Glomerular visceral epithelial cell (primary cell): ENCODE results near the gene GHITM.
A peak's percentile ranks its signal among the peaks of the same experiment; 100 is the strongest.
"Not testable (repeated sequence)": the region's sequence is repeated elsewhere in the genome, so short reads cannot be mapped to it uniquely, and the experiment has no call there.

Experiments used
- DNase-seq: peaks from one replicate; pipeline ENCODE4 v3.0.0-alpha.2; 2016; ENCODE audit errors: extremely low spot score

The GHITM gene, protein sequence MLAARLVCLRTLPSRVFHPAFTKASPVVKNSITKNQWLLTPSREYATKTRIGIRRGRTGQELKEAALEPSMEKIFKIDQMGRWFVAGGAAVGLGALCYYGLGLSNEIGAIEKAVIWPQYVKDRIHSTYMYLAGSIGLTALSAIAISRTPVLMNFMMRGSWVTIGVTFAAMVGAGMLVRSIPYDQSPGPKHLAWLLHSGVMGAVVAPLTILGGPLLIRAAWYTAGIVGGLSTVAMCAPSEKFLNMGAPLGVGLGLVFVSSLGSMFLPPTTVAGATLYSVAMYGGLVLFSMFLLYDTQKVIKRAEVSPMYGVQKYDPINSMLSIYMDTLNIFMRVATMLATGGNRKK

DNA sequence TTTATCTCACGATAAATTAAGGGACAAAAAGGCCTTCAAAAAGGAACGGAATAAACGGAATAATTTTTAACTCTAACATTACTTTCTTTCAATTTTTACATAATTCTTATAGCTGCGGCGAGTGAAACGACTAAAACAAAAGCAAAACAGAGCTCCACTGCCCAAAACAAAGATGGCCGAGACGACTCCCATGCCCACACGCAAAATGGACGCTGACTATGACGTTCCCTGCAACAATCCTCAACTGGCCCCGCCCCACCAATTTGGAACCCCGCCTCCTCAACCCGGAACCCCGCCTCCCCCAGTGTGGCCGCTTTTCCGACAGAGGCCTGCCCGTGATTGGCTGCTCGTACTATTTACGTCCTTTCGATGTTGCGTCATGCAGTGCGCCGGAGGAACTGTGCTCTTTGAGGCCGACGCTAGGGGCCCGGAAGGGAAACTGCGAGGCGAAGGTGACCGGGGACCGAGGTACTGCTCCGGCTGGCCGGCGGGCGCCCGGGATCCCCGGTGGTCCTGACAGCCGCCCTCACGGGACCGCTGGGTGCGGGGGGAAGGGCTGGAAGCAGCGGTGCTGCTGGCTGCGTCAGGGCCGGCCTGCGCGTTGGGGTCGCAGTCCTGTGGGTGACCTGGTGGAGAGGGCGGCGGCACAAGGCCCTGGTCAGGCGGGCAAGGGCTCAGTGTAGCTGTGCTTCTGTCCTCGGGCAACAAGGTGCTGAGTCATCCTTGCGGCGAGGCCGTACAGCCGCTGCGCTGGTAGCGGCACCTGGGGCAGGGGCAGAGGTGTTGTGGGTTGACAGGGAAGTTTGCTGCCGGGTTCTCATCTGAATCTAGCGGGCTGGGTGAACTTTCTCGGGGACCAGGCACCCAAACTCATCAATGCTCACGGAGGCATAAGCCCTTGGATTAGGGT, at the start of gene GHITM:
Gene GHITM, plus strand, starts transcription at position 384 of the 910 bp plus-strand sequence. CDS start 1,992 bp downstream, outside the sequence.
- peak; percentile 99 for DNase-seq

DNA sequence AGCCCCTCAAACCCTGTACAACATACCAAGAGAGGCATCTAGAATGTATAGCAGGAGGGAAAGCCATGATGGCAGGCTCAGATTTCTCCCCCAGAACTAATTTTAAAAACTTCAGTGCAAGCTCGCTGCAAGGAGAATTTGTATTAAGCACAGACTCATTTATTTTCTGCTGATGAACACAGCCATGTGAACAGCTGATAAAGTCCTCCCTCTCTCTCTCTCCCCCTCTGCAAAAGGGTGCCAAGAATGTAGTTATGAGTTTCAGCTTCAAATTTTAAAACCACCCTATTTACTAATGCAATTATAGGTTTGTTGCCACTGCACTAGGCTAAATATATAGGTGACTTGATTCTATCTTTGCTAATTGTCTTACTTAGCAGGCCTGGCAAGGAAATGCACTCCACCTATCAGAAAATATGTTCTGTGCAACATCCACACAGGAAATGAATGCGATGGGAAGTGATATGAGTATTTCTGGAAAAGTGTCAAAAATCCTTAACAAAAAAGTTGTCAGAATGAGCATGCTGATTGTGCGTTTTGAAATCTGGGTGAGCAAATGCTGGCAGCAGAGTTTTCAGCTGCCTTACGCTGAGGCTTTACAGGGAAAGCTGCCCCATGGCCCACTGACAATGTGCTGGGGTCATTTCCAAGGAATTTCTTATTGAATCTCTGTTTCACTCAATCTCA, 43.4 kb upstream of the GHITM start:
- DNase-seq: no peak

DNA sequence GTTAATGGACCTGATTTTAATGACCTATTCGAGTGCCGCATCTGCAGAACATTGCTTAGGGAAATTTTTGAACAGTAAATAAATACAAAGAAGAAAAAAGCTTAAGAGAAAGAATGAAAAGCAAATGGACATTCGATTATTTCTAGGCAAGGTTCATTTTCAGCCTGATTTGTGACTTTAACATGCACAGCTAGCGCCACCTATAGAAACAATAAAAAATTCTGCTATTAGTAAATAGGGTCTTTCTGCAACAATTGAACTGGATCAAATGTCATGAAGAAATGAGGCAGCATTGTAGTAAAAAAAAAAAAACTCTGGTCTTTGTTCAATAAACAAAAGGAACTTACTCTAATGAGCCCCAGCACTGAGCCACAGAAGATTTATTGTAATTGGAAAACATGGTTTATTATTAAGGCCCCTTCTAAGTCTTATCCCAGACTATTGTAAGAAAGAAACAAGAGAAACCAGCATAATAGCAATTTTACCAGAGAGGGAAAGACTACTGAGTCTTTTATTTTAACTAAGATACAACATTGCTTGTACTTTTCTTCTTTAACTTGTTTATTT, 41.4 kb upstream of the GHITM start:
- no peak for DNase-seq

DNA sequence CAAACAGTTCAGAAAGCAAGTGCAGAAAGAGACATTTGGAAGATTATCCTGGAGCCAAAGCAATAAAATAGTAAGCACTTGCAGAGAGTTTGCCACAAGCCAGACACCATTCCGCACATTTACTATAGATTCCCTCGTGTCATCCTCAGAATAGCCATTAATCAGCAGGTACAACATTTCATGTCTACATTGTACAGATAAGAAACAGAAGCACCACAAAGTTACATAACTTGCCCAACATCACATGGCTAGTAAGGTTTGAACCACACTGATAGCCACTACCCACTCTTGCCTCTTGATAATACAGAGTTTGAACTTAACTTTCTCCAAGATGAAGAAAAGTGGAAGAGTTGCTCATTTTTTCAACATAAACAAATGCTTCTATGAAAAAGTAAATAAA, 40.6 kb upstream of the GHITM start:
- DNase-seq: no peak

DNA sequence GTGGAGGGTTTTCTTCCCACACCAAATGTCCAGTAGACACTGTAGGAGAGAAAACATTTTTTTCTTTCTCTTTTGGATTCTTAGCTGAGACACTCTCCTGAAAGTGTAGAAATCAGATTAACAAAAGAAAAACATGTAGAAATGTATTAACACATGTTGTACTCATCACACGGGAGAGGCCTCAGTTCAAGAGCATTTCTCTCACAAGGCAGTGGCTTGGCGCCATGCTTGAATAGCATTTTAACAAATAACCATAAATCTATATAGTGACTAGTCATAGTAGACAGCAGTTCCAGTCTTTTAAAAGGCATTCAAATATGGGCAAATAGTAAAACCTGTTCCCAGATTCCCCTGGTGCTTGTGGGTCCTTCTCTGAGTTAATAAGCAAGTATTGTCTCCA, 38.3 kb upstream of the GHITM start:
- DNase-seq: no peak

DNA sequence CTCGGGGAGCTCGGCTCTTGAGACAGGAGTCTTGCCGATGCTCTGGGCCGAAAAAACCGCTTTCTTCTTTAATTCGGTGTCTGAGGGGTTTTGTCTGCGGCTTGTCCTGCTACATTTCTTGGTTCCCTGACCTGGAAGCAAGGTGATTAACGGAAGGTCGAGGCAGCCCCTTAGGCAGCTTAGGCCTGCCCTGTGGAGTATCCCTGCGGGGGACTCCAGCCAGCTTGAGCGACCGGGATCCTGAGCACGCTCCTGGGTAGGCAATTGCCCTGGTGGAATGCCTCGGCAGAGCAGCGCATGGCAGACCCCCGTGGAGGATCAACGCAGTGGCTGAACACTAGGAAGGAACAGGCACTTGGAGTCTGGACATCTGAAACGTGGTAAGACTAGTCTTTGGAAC, 30.5 kb upstream of the GHITM start:
- DNase-seq: no peak

DNA sequence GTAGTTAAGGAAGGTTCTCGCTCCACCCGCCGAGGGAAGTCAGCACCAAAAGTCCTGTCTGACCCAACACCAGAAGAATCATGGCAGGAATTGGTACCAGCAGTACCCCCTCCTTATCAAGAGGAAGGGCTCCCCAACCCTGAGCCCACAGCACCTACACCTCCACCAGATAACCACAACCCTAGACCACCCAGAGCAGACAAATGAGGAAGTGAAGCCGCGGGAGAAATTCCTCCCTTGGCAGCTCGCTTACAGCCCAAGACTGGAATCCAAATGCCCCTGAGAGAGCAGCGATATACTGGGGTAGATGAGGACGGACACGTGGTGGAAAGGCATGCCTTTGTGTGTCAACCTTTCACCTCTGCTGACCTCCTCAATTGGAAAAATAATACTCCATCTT, 29.5 kb upstream of the GHITM start:
- DNase-seq: not testable (repeated sequence)

DNA sequence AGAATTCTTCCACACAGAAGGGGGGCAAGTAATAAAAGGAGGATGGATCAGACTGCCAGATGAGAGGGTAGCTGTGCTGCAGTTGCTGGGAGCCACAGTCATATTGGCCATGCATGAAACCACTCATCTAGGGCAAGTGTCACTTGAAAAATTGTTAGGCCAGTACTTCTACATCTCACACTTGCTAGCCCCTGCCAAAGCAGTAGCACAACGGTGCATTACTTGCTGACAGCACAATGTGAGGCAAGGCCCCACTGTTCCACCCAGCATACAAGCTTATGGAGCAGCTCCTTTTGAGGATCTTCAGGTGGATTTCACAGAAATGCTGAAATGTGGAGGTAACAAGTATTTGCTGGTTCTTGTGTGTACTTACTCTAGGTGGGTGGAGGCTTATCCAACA, 25.8 kb upstream of the GHITM start:
- not testable (repeated sequence) for DNase-seq

DNA sequence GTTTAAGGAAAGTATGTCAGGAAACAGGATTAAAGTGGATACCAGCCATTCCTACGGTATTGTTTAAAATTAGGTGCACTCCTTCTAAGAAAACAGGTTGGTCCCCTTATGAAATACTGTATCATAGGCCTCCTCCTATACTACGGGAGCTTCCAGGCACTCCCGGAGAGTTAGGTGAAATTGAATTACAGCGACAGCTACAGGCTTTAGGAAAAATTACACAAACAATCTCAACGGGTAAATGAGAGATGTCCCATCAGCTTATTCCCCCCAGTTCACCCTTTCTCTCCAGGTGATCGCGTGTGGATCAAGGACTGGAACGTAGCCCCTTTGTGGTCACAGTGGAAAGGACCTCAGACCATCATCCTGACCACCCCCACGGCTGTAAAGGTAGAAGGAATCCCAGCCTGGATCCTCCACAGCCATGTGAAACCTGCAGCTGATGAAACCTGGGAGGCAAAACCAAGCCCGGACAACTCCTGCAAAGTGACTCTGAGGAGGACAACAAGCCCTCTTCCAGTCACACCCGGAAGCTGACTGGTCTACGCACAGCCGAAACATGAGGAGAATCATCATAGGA, 25.1 kb upstream of the GHITM start:
- peak; percentile 13 for DNase-seq

DNA sequence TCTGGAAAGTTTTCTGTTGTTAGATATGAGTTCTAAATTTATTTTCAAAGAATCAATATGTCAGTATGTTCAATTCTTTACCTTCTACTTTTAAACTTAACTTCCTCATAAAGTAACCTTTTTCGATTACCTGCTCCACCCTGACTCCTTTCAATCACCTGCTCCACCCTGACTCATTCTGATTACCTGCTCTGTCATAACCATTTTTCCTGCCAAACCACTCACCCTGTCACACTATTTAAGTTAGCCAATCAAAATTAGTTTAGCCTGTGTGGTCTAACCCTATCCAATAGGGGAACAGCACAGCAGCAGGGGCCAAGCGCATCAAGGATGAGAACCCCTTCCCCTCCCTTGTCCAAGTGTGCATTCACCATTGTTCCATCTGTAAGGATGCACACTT, 22.1 kb upstream of the GHITM start:
- DNase-seq: not testable (repeated sequence)

DNA sequence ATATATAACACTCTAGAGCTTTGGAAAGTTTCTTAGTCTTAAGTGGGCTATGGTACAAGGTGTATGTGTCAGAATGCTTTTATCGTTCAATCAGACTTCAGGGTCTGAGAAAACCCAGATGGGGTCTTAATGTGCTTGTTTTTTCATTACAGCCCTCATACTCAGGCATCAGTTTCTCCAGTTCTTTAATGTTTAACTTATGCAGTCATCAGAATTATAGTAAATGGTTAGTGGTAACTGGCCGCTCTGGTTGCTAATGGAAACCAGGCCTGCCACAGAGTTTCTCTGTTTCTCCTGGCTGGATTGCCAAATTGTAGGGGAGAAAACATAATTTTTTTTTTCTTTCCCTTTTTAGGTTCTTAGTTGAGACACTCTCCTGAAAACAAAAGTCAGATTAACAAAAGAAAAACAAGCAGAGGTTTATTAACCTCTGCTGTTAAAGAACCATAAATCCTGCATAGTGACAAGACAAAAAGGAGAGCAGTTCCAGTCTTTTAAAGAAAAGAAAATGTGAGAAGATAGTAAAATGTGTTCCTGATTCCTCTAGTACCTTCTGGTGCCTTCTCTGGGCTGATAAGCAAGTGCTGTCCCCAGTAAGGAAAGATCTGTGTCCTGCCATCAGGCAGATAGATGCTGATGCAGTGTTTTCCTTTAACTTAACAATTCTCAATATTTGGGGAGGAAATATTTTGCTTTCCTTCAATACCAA, 21.5 kb upstream of the GHITM start:
- DNase-seq: peak; percentile 44

DNA sequence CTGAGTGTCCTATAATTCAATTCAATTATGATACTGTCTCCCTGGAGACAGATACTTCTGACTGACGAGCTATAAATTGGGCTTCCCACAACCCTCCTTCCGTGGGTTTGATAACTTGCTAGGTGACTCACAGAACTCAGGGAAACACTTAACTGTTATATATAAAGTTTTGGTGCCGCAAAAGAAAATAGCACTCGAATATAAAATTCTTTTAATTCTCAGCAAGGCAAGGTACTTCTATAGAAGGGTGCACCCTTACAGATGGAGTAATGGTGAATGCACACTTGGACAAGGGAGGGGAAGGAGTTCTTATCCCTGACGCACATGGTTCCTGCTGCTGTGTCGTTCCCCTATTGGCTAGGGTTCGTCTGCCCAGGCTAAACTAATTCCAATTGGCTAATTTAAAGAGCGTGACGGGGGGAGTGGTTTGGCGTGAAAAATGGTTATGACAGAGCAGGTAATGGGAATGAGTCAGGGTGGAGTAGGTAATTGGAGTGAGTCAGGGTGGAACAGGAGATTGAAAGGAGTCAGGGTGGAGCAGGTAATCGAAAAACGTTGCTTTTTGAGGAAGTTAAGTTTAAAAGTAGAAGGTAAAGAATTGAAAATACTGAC, 20.8 kb upstream of the GHITM start:
- DNase-seq: no peak

DNA sequence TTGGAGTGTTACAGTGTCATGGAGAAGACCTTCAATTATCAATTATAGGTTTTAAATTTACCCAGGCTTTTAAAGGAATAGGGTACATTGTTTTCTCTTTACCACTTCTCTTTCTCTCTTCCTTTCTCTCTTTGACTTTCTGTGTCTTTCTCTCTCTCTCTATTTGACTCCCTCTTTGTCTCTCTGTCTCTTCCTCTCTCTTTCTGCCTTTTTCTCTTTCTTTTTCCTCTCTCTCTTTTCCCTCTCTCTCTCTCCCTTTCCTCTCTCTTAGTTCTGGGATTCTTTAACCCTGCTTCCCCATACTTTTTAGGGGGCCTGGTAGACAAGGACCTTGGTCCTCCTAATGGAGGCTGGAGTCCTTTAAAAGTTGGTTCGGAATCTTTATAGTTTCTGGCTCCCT, 15.9 kb upstream of the GHITM start:
- DNase-seq: no peak

DNA sequence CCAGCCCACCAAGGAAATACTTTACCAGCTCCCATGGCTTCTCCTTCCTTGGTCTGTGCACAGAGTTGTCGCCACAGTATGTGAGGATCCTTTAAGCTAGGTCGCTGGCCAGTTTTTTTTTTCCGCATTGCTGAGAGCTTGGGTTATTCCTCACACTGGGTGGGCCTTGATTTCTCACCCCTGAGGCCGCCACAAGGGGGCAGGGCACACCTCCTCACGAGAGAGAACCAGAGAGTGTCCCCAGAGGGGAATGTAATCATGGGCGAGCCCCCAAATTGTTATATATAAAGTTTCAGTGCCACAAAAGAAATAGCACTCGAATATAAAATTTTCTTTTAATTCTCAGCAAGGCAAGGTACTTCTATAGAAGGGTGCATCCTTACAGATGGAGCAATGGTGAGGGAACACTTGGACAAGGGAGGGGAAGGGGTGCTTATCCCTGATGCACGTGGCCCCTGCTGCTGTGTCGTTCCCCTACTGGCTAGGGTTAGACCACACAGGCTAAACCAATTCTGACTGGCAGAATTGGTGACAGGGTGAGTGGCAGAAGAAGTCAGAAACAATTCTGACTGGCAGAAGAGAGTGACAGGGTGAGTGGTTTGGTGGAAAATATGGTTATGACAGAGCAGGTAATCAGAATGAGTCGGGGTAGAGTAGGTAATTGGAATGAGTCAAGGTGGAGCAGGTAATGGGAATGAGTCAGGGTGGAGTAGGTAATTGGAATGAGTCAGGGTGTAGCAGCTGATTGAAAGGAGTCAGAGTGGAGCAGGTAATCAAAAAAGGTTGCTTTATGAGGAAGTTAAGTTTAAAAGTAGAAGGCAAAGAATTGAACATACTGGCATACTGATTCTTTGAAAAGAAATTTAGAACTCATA, 13.2 kb upstream of the GHITM start:
- not testable (repeated sequence) for DNase-seq

DNA sequence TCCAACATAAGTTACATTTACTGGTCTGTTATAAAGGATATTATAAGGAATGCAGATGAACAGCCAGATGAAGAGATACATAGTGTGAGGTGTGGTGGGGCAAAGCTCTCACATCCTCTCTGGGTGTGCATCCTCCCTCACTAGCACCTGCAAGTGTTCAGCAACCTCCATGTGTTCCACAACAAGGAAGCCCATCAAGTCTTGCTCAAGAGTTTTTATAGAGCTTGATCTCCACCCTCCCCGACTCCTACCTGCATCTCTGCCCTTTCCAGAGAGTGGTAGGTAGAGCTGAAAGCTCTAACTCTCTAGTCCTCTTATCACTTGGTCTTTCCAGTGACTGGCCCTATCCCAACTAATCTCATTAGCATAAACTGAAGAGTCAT, 12.5 kb upstream of the GHITM start:
- no peak for DNase-seq

DNA sequence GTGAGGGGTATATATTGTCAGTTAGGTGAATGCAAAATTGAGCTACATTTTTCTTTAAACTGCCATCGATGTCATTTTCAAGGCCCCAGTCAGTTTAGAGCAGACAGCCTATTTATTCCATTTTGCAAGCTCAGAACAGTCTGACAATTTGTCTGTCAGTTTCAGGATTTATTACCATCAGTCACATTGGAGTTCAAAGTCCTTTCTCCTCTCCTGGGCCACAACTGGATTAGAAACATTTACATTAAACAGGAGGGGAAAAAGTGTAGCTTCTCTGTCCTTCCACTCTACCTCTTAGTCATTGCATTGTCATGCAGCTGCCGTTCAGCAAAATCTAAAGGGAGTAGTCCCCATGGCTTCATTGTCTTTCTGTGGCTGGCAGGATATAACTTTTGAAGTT, 3.5 kb upstream of the GHITM start:
- no peak for DNase-seq

DNA sequence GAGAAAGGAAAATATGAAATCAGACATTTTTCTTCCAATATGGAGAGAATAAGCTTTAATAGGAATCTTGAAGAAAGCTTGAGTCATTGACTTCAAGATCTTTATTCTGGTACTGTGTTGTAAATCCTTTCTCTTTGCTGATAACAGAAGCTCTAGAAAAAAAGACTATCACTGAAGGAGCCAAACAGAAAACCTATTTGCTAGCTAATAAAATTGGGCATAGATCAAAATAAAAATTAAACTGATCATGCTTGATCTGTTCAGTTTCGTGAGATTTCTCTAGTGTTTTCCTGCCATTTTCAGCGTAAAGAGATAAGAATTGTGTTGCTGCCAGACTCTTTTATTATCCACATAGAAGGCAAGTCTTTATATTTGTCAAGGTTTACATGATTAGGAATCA, 1.5 kb upstream of the GHITM start:
- DNase-seq: no peak

DNA sequence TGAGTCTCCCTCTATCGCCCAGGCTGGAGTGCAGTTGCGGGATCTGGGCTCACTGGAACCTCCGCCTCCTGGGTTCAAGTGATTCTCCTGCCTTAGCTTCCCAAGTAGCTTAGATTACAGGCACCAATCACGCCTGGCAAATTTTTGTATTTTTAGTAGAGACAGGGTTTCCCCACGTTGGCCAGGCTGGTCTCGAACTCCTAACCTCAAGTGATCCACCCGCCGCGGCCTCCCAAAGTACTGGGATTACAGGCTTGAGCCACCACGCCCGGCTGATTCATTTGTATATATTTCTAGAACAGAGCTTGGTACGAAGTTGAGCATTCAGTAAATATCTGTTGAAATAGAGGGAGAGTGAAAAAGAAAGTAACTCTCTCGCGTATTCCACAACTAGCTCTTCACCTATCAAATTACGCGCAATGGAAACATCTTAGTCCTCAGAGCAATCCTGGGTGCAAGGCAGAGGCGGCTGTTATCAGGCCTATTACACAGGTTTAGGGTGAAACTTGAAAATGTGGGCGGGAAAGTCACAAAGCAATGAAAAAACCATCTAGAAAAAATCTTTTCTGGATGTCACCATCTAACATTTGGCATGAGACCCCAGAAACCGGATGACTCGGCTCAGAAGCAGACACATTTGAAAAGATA, 707 bp upstream of the GHITM start:
- no peak for DNase-seq

DNA sequence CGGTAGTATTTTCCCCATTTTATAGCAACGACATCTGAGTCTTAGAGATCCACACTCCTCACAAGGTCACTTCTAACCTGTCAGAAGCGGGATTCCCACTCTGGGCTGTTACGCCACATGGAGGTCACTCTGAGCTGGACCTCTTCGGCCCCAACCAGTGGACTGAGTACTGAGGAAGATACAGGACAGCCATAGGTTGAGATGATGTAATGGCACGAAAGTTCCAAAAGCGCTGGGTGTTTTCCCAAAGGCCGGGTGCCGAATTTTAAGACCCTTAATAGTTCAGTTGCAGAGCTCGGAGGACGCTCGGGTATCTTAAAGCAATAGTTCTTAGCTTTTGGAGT, 699 bp downstream of the GHITM start:
- peak; percentile 11 for DNase-seq
